GM12892 (cell line): Measurements from ENCODE around the gene ZNF446.
"Not testable (repeated sequence)": the region's sequence is repeated elsewhere in the genome, so short reads cannot be mapped to it uniquely, and the experiment has no call there.

Experiments used
- POLR2A ChIP-seq: IDR thresholded peaks from 2 replicates; pipeline ENCODE4 v1.6.1; 2011; ENCODE audit warnings: low read depth, low read length, control low read depth
- POLR2AphosphoS5 ChIP-seq: IDR thresholded peaks from 2 replicates; pipeline ENCODE4 v1.6.1; 2011; ENCODE audit warnings: low read depth, low read length, control low read depth
- TAF1 ChIP-seq: IDR thresholded peaks from 2 replicates; pipeline ENCODE4 v1.6.1; 2011; ENCODE audit warnings: low read depth, mild to moderate bottlenecking, control low read depth, low read length, borderline replicate concordance

DNA sequence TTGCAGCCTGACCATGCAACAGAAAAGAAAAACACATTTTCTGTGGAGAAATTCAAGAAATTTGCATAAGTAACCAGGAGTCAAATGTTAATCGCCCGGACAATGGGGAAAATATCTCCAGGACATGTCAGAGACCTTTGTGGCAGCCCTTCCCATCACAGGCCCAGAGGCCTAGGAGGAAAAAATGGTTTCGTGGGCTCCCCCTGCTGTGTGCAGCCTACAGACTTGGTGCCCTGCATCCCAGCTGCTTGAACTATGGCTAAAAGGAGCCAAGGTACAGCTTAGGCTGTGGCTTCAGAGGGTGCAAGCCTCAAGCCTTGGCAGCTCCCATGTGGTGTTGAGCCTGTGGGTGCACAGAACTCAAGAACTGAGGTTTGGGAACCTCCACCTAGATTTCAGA is 27.3 kb upstream of the ZNF446 start:
- not testable (repeated sequence) for TF ChIP-seq POLR2A, POLR2AphosphoS5, TAF1
